ENCODE data around the gene MAP3K20. TPM values are rescaled to one million over a fixed set of nuclear protein-coding genes. Genes with fewer than 3 reads are reported as not detected.

Gene MAP3K20
- total and polyA plus RNA-seq, 10 of the 15 experiments (the other 5 are each of a cell fraction or from before 2014, with no cell fraction given), result 0.04 to 5.6 (median 2.3) TPM

DNA sequence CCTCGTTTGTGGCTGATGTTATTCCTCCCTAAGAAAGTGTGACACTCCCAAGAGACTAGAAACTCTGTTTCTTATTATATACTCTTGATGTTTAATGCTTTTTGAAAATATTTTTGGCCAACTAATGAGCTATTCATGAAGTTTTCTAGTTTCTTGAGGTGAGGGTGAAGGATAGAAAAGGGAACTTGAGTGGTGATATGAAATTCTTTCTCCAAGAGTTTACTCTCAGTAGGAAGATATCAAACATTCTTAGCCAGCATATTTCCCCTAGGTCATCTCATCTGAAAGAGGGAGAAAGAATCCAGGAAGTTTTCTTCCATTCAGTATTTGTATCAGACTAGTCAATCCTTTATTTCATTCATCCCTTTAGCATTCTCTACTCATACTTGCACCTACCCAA lies 95.7 kb downstream of the MAP3K20 start:
- POLR2A ChIA-PET, result no interaction called here
- Histone ChIP-seq H3K4me3 (no peak overlapping the region), H2AFZ (ENCODE audit: control insufficient read depth, low read depth, low read length) (no peak overlapping the region), H3K27me3 (replicated peaks in 1 of 2; ENCODE audit: control insufficient read depth in 2 of 2, insufficient read depth in 2 of 2, low read length in 1 of 2) (no peaks in the 10 kb centered on the region), H3K79me2 (ENCODE audit: control insufficient read depth, insufficient read depth, low read length) (no peaks in the 10 kb centered on the region), H3K36me3 (ENCODE audit: control insufficient read depth in 2 of 2, insufficient read depth in 2 of 2, low read length in 1 of 2) (no peaks in the 10 kb centered on the region), H3K27ac (ENCODE audit: control insufficient read depth, insufficient read depth) (no peak overlapping the region), H3K9me3 (replicated peaks; ENCODE audit: control insufficient read depth, insufficient read depth, low read length) (no peaks in the 10 kb centered on the region), H3K4me2 (ENCODE audit: control insufficient read depth, insufficient read depth) (no peak overlapping the region), H4K20me1 (ENCODE audit: control insufficient read depth, insufficient read depth) (no peaks in the 10 kb centered on the region), H3K4me1 (ENCODE audit: control insufficient read depth, insufficient read depth, low read length) (no peaks in the 10 kb centered on the region), H3K9ac (ENCODE audit: control insufficient read depth, insufficient read depth, low read length) (no peak overlapping the region)
- CTCF ChIA-PET, result interaction anchor here (0.8 kb wide), 1 partner anchor 145 kb away, joined by 5 read pairs; no protein-coding TSS in a partner anchor
- in situ Hi-C loops (cut with MboI), result no loop called here
- RAD21 ChIA-PET (ENCODE audit: unreplicated experiment), result no interaction called here
- SMC1A ChIA-PET (ENCODE audit: uncharacterized antibody, unreplicated experiment), result no interaction called here
- BruUV-seq (replicated peaks), result no TSS peak
- no peak for DNase-seq (ENCODE audit: low read depth, low spot score)
- peak; percentile 31 for FAIRE-seq
- 92% methylated on average over 1 of the region's 1 CpG for WGBS (ENCODE audit: insufficient coverage, insufficient replicate concordance, low lambda C conversion rate, missing lambda C conversion rate)
- intact Hi-C loops (cut with micrococcal nuclease; ENCODE audit: unreplicated experiment), result no loop called here
- no peak for ATAC-seq
- TF ChIP-seq BRCA1 (IDR thresholded peaks at IDR 0.05; ENCODE audit: low read depth, low read length), result no peak
- TF ChIP-seq NR2F1 (conservative IDR thresholded peaks at IDR 0.05), result no peak
- TF ChIP-seq ZNF217 (IDR thresholded peaks at IDR 0.05), result no peak
- TF ChIP-seq, protein P1, sequence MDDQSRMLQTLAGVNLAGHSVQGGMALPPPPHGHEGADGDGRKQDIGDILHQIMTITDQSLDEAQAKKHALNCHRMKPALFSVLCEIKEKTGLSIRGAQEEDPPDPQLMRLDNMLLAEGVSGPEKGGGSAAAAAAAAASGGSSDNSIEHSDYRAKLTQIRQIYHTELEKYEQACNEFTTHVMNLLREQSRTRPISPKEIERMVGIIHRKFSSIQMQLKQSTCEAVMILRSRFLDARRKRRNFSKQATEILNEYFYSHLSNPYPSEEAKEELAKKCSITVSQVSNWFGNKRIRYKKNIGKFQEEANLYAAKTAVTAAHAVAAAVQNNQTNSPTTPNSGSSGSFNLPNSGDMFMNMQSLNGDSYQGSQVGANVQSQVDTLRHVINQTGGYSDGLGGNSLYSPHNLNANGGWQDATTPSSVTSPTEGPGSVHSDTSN (IDR thresholded peaks at IDR 0.05; ENCODE audit: insufficient replicate concordance, low read depth, low read length), result no peak
- TF ChIP-seq, protein P2, sequence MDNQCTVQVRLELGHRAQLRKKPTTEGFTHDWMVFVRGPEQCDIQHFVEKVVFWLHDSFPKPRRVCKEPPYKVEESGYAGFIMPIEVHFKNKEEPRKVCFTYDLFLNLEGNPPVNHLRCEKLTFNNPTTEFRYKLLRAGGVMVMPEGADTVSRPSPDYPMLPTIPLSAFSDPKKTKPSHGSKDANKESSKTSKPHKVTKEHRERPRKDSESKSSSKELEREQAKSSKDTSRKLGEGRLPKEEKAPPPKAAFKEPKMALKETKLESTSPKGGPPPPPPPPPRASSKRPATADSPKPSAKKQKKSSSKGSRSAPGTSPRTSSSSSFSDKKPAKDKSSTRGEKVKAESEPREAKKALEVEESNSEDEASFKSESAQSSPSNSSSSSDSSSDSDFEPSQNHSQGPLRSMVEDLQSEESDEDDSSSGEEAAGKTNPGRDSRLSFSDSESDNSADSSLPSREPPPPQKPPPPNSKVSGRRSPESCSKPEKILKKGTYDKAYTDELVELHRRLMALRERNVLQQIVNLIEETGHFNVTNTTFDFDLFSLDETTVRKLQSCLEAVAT (IDR thresholded peaks at IDR 0.05), result no peak
- TF ChIP-seq, protein P3, sequence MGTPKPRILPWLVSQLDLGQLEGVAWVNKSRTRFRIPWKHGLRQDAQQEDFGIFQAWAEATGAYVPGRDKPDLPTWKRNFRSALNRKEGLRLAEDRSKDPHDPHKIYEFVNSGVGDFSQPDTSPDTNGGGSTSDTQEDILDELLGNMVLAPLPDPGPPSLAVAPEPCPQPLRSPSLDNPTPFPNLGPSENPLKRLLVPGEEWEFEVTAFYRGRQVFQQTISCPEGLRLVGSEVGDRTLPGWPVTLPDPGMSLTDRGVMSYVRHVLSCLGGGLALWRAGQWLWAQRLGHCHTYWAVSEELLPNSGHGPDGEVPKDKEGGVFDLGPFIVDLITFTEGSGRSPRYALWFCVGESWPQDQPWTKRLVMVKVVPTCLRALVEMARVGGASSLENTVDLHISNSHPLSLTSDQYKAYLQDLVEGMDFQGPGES (IDR thresholded peaks at IDR 0.05), result no peak
- TF ChIP-seq, protein P4, sequence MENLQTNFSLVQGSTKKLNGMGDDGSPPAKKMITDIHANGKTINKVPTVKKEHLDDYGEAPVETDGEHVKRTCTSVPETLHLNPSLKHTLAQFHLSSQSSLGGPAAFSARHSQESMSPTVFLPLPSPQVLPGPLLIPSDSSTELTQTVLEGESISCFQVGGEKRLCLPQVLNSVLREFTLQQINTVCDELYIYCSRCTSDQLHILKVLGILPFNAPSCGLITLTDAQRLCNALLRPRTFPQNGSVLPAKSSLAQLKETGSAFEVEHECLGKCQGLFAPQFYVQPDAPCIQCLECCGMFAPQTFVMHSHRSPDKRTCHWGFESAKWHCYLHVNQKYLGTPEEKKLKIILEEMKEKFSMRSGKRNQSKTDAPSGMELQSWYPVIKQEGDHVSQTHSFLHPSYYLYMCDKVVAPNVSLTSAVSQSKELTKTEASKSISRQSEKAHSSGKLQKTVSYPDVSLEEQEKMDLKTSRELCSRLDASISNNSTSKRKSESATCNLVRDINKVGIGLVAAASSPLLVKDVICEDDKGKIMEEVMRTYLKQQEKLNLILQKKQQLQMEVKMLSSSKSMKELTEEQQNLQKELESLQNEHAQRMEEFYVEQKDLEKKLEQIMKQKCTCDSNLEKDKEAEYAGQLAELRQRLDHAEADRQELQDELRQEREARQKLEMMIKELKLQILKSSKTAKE (IDR thresholded peaks at IDR 0.05; ENCODE audit: low read depth, poor library complexity, severe bottlenecking), result no peak
- TF ChIP-seq, protein P5, sequence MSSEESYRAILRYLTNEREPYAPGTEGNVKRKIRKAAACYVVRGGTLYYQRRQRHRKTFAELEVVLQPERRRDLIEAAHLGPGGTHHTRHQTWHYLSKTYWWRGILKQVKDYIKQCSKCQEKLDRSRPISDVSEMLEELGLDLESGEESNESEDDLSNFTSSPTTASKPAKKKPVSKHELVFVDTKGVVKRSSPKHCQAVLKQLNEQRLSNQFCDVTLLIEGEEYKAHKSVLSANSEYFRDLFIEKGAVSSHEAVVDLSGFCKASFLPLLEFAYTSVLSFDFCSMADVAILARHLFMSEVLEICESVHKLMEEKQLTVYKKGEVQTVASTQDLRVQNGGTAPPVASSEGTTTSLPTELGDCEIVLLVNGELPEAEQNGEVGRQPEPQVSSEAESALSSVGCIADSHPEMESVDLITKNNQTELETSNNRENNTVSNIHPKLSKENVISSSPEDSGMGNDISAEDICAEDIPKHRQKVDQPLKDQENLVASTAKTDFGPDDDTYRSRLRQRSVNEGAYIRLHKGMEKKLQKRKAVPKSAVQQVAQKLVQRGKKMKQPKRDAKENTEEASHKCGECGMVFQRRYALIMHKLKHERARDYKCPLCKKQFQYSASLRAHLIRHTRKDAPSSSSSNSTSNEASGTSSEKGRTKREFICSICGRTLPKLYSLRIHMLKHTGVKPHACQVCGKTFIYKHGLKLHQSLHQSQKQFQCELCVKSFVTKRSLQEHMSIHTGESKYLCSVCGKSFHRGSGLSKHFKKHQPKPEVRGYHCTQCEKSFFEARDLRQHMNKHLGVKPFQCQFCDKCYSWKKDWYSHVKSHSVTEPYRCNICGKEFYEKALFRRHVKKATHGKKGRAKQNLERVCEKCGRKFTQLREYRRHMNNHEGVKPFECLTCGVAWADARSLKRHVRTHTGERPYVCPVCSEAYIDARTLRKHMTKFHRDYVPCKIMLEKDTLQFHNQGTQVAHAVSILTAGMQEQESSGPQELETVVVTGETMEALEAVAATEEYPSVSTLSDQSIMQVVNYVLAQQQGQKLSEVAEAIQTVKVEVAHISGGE (CRISPR knock-in tag; IDR thresholded peaks at IDR 0.05), result no peak
- TF ChIP-seq, protein P6, sequence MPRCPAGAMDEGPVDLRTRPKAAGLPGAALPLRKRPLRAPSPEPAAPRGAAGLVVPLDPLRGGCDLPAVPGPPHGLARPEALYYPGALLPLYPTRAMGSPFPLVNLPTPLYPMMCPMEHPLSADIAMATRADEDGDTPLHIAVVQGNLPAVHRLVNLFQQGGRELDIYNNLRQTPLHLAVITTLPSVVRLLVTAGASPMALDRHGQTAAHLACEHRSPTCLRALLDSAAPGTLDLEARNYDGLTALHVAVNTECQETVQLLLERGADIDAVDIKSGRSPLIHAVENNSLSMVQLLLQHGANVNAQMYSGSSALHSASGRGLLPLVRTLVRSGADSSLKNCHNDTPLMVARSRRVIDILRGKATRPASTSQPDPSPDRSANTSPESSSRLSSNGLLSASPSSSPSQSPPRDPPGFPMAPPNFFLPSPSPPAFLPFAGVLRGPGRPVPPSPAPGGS (IDR thresholded peaks at IDR 0.05; ENCODE audit: borderline replicate concordance, insufficient read depth, low read depth, low read length, poor library complexity, severe bottlenecking), result no peak
- no peak for TF ChIP-seq RFX5 (IDR thresholded peaks at IDR 0.05; ENCODE audit: low read depth, low read length)
- no peak for TF ChIP-seq DPF2 (IDR thresholded peaks at IDR 0.05)
- TF ChIP-seq CBFB (IDR thresholded peaks at IDR 0.05; ENCODE audit: low read depth), result no peak
- no peak for TF ChIP-seq CREB1 (IDR thresholded peaks at IDR 0.05; ENCODE audit: low read depth)
- no peak for TF ChIP-seq RBBP5 (conservative IDR thresholded peaks at IDR 0.05)
